Measurements from ENCODE around the gene POLR2M. TPM values are rescaled to one million over a fixed set of nuclear protein-coding genes. Genes with fewer than 3 reads are reported as not detected.

Gene POLR2M
- total and polyA plus RNA-seq, 3 experiments from 2014 or later, result 51.2 to 72.3 (median 57.9) TPM

DNA sequence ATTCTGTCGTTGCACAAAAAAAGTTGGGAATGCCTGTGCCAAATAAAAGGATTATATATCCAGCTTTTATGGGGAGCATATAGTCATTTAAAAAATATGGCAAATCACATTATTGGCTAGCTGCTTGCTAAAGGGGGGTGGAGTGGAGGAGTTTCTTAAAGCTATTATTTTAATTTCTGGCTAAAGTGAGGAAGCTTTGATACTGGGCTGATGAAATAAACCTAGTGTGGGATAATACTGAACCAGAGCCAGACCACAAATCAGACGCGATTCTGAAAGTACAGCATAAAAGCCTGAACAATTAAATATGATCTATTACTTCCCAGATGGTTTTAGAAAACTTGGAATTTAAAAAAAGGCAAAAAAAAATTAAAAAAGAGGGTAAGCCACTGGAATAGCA is 14.4 kb downstream of the POLR2M start:
- Mint-ChIP-seq H3K9me3 (peaks cover 0 to 3% (median 2%) of the 10 kb centered on the region in 5 donors), H3K4me3 (no peak overlapping the region), H3K27me3 (no peaks in the 10 kb centered on the region), H3K36me3 (peaks cover 12 to 44% (median 26%) of the 10 kb centered on the region in 3 donors), H3K4me1 (peaks cover under 1 to 15% (median 4%) of the 10 kb centered on the region in 3 donors), H3K27ac (no peak overlapping the region)
- H3K27me3 ChIP-seq (ENCODE audit: insufficient read depth, low read length, poor library complexity, severe bottlenecking), result no peaks in the 10 kb centered on the region
- H3K36me3 ChIP-seq (ENCODE audit: insufficient read depth, low read length), result no peaks in the 10 kb centered on the region
- H3K27ac ChIP-seq (ENCODE audit: low read depth, low read length), result no peak overlapping the region
- ChIA-PET POLR2A (no interaction called here), CTCF (interaction anchor here (0.8 kb wide), 1 partner anchor 12 kb away, joined by 6 read pairs; no protein-coding TSS in a partner anchor)
- H3K4me1 ChIP-seq (ENCODE audit: insufficient read depth, low read length), result no peaks in the 10 kb centered on the region
- no peaks in the 10 kb centered on the region for H3K9me3 ChIP-seq (ENCODE audit: low read length)
- H3K4me3 ChIP-seq (ENCODE audit: low read length), result no peak overlapping the region
- no peak for DNase-seq

DNA sequence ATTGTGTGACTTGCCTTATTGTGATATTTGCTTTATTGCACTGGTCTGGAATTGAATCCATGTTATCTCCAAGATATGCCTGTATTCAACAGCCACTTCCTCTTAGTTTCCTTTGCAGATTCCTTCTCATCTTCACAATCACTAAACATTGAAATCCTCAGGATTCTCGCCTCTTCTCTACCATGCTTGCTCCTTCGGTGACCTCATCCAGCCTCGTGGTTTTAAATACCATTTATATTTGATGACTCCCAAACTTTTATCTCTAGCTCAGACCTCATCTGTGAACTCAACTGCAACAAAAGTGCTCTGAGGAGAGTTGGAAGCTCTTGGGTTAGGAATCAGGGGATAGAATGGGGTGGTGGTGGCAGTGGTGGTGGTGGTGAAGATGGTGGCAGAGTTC is 19.9 kb downstream of the POLR2M start:
- ChIA-PET CTCF (no interaction called here), POLR2A (no interaction called here)
- no peaks in the 10 kb centered on the region for H3K27me3 ChIP-seq (ENCODE audit: insufficient read depth, low read length, poor library complexity, severe bottlenecking)
- no peaks in the 10 kb centered on the region for H3K4me1 ChIP-seq (ENCODE audit: insufficient read depth, low read length)
- no peaks in the 10 kb centered on the region for H3K9me3 ChIP-seq (ENCODE audit: low read length)
- H3K4me3 ChIP-seq (ENCODE audit: low read length), result no peak overlapping the region
- no peak overlapping the region for H3K27ac Mint-ChIP-seq
- H3K36me3 ChIP-seq (ENCODE audit: insufficient read depth, low read length), result no peaks in the 10 kb centered on the region
- H3K9me3 Mint-ChIP-seq, result peaks cover 0 to 2% (median 0%) of the 10 kb centered on the region in 5 donors
- H3K4me3 Mint-ChIP-seq, result no peak overlapping the region
- DNase-seq, result no peak
- peaks cover 10 to 20% (median 12%) of the 10 kb centered on the region in 3 donors for H3K36me3 Mint-ChIP-seq
- H3K27me3 Mint-ChIP-seq, result no peaks in the 10 kb centered on the region
- peaks cover 0 to 1% (median 0%) of the 10 kb centered on the region in 3 donors for H3K4me1 Mint-ChIP-seq
- H3K27ac ChIP-seq (ENCODE audit: low read depth, low read length), result no peak overlapping the region

DNA sequence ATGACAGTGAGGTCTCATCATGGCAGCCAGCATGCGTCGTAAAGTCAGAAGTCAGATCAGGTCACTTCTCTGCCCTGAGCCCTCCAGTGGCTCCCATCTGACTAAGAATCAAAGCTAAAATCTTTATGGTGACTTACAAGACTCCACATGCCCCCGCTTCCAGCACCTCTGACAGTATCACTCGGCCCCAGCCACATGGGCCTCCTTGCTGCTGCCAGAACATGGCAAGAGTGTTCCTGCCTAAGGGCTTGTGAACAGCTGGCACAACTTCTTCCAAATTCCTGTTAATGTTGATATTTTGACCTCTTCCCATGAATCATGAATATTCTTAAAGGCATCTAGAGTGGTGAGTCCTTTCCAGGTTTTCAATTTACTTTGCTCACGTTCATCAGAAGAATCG is 20.5 kb downstream of the POLR2M start:
- CTCF ChIA-PET, result no interaction called here

DNA sequence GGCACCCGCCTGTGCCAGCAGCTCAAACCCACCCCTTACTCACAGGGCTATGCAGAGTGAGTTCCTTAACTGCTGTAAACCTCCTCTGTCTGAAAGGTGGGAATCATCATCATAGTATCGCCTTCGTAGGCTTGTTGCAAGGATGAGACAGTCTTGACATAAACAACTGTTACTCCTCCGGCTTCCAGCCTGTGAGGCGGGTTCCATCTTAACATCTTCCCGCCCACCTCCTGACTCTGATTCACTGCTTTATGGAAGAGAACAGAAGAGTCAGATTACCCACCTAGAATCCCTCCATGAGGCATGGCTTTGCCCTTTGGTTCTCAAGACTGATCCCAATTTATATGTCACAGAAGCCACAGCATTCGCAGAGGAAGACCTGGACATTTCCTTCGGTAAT is 21.9 kb downstream of the POLR2M start:
- POLR2A ChIA-PET, result no interaction called here
- no peaks in the 10 kb centered on the region for H3K27me3 Mint-ChIP-seq

More for the DNA sequence above, 20.5 kb downstream of the POLR2M start:
- H3K27ac Mint-ChIP-seq, result no peak overlapping the region
- H3K27me3 Mint-ChIP-seq, result no peaks in the 10 kb centered on the region
- POLR2A ChIA-PET, result no interaction called here
- peaks cover 10 to 20% (median 11%) of the 10 kb centered on the region in 3 donors for H3K36me3 Mint-ChIP-seq
- H3K36me3 ChIP-seq (ENCODE audit: insufficient read depth, low read length), result no peaks in the 10 kb centered on the region
- peaks cover 0 to 2% (median 0%) of the 10 kb centered on the region in 5 donors for H3K9me3 Mint-ChIP-seq
- no peaks in the 10 kb centered on the region for H3K4me1 ChIP-seq (ENCODE audit: insufficient read depth, low read length)
- DNase-seq, result no peak
- no peak overlapping the region for H3K4me3 Mint-ChIP-seq
- H3K4me1 Mint-ChIP-seq, result peaks cover 0 to 1% (median 0%) of the 10 kb centered on the region in 3 donors
- no peaks in the 10 kb centered on the region for H3K27me3 ChIP-seq (ENCODE audit: insufficient read depth, low read length, poor library complexity, severe bottlenecking)
- no peaks in the 10 kb centered on the region for H3K9me3 ChIP-seq (ENCODE audit: low read length)
- H3K27ac ChIP-seq (ENCODE audit: low read depth, low read length), result no peak overlapping the region
- no peak overlapping the region for H3K4me3 ChIP-seq (ENCODE audit: low read length)

DNA sequence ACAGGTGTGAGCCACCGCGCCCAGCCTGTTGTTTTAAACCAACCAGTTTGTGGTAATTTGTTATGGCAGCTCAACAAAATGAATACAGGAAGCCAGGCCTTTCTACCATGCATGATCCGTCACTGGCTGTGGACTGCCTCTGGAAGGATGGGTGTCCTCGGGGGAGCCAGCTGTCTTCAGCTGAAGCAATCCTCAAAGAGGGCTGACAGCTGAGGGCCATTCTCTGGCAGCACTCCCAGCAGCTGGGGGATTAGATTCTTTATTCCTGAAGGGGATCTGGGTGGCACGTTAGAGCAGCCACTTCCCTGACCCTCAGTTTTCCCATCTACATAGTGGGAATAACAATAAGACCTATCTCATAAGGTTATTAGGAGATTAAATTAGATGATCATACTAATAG is 24.4 kb downstream of the POLR2M start:
- peaks cover 3 to 6% (median 4%) of the 10 kb centered on the region in 3 donors for H3K36me3 Mint-ChIP-seq
- H3K27ac Mint-ChIP-seq, result no peak overlapping the region
- Histone ChIP-seq H3K27ac (ENCODE audit: low read depth, low read length) (no peak overlapping the region), H3K36me3 (ENCODE audit: insufficient read depth, low read length) (no peaks in the 10 kb centered on the region), H3K27me3 (ENCODE audit: insufficient read depth, low read length, poor library complexity, severe bottlenecking) (no peaks in the 10 kb centered on the region), H3K4me1 (ENCODE audit: insufficient read depth, low read length) (no peaks in the 10 kb centered on the region), H3K4me3 (ENCODE audit: low read length) (no peak overlapping the region), H3K9me3 (ENCODE audit: low read length) (no peaks in the 10 kb centered on the region)
- CTCF ChIA-PET, result interaction anchor here (1.5 to 1.8 kb wide), 3 partner anchors 11 to 130 kb away, joined by 4 to 6 read pairs (median 5); partner anchors contain the start of gene POLR2M
- H3K9me3 Mint-ChIP-seq, result no peaks in the 10 kb centered on the region
- DNase-seq, result no peak
- peaks cover 5% of the 10 kb centered on the region in 3 donors for H3K4me1 Mint-ChIP-seq
- H3K27me3 Mint-ChIP-seq, result no peaks in the 10 kb centered on the region
- POLR2A ChIA-PET, result interaction anchor here (0.7 kb wide), 1 partner anchor 23 kb away, joined by 3 read pairs; no protein-coding TSS in a partner anchor
- no peak overlapping the region for H3K4me3 Mint-ChIP-seq

More for the DNA sequence above, 21.9 kb downstream of the POLR2M start:
- Mint-ChIP-seq H3K36me3 (peaks cover 9 to 16% (median 10%) of the 10 kb centered on the region in 3 donors), H3K9me3 (peaks cover 0 to 2% (median 0%) of the 10 kb centered on the region in 5 donors), H3K4me3 (no peak overlapping the region), H3K27ac (no peak overlapping the region), H3K4me1 (peaks cover 5% of the 10 kb centered on the region in 3 donors)
- no peak overlapping the region for H3K27ac ChIP-seq (ENCODE audit: low read depth, low read length)
- no peak for DNase-seq
- no peaks in the 10 kb centered on the region for H3K4me1 ChIP-seq (ENCODE audit: insufficient read depth, low read length)
- H3K27me3 ChIP-seq (ENCODE audit: insufficient read depth, low read length, poor library complexity, severe bottlenecking), result no peaks in the 10 kb centered on the region
- no peak overlapping the region for H3K4me3 ChIP-seq (ENCODE audit: low read length)
- H3K9me3 ChIP-seq (ENCODE audit: low read length), result no peaks in the 10 kb centered on the region
- CTCF ChIA-PET, result interaction anchor here (0.7 kb wide), 1 partner anchor 49 kb away, joined by 3 read pairs; no protein-coding TSS in a partner anchor
- no peaks in the 10 kb centered on the region for H3K36me3 ChIP-seq (ENCODE audit: insufficient read depth, low read length)

DNA sequence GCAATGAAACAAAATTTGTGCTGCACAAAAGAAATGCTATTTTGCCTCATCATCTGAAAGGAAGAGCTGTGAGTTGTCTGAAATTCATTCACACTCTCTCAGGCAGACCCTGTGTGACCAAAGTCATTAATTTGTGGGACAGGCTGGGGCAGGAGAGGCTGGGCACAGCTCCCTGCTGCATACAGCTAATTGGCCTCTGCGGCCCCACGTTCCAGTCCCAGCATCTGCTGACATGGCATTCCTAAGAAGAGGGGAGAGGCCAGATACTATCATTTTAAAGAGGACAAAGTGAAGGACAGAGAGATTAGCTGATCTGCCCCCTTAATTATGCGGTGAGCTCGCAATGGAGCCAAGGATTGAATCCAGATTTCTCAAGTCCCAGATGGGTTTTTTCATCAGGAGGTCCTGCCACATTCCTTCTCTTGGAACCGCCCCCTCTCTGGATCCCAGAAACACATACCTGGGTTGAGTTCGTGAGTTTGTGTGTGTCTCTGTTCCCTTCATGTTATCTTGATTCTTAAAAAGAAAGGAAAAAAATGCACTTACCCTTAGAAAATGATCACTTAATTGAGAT is 25.1 kb downstream of the POLR2M start:
- no peaks in the 10 kb centered on the region for H3K27me3 ChIP-seq (ENCODE audit: insufficient read depth, low read length, poor library complexity, severe bottlenecking)

DNA sequence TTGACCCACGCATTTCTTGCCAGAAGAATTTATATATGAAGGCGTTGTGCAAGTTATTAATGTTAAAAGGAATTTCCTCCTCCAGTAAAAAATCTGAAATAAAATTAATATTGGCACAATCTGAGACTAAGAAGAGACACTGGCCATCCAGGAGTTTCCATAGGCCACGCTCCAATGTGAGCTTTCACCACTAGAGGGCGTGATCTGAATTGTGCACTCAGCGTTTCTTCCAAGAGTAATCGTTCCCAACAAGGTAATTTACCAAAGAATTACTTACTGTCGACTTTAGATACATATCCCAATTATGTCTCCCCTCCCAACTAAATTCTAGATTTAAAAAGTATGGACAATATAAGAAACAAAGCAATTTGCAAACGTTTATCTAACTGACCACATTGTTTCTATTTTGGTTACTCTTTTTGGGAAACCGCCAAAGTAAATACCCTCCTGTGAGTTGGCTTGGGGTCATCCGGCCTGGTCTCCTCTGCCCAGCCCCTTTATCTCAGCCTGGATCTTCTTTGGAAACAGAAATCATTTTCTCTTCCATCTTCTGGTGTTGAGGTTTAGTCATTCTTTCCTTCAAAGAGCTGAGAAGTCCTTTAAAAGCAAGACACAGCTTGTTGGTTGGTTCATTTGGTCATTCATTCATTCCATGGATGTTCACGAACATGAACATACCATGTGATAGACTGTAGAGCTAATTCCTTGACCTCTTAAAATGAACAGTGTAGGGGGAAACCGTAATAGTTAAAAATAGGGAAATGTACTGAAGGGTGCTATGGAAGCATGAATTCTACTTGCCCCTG is 26.2 kb downstream of the POLR2M start:
- DNase-seq, result peak; percentile 5 to 51 (median 18)
- ChIA-PET POLR2A (no interaction called here), CTCF (interaction anchor here (0.7 to 1.9 kb wide), 10 partner anchors 8 to 26 kb away, joined by 3 to 7 read pairs (median 4); partner anchors contain the start of gene POLR2M)
- Histone ChIP-seq H3K27me3 (ENCODE audit: insufficient read depth, low read length, poor library complexity, severe bottlenecking) (no peaks in the 10 kb centered on the region), H3K4me1 (ENCODE audit: insufficient read depth, low read length) (peaks cover 5% of the 10 kb centered on the region), H3K4me3 (ENCODE audit: low read length) (no peak overlapping the region), H3K27ac (ENCODE audit: low read depth, low read length) (no peak overlapping the region), H3K9me3 (ENCODE audit: low read length) (no peaks in the 10 kb centered on the region), H3K36me3 (ENCODE audit: insufficient read depth, low read length) (no peaks in the 10 kb centered on the region)
- peaks cover 5% of the 10 kb centered on the region in 3 donors for H3K4me1 Mint-ChIP-seq
- no peaks in the 10 kb centered on the region for H3K27me3 Mint-ChIP-seq
- H3K36me3 Mint-ChIP-seq, result peaks cover 0 to 6% (median 0%) of the 10 kb centered on the region in 3 donors
- H3K4me3 Mint-ChIP-seq, result peak overlapping the region in 1 of 7 donors; percentile 41
- H3K9me3 Mint-ChIP-seq, result no peaks in the 10 kb centered on the region
- H3K27ac Mint-ChIP-seq, result peak overlapping the region in 1 of 8 donors; percentile 30

More for the DNA sequence above, 25.1 kb downstream of the POLR2M start:
- DNase-seq, result no peak
- peaks cover 0 to 3% (median under 1%) of the 10 kb centered on the region in 3 donors for H3K36me3 Mint-ChIP-seq
- no peaks in the 10 kb centered on the region for H3K9me3 Mint-ChIP-seq
- H3K4me1 Mint-ChIP-seq, result peaks cover 5% of the 10 kb centered on the region in 3 donors
- H3K27ac Mint-ChIP-seq, result no peak overlapping the region
- H3K4me1 ChIP-seq (ENCODE audit: insufficient read depth, low read length), result no peaks in the 10 kb centered on the region
- H3K4me3 Mint-ChIP-seq, result no peak overlapping the region
- CTCF ChIA-PET, result interaction anchor here (1.3 to 1.9 kb wide), 5 partner anchors 10 to 130 kb away, joined by 3 to 7 read pairs (median 5); partner anchors contain the start of gene POLR2M
- POLR2A ChIA-PET, result no interaction called here
- H3K36me3 ChIP-seq (ENCODE audit: insufficient read depth, low read length), result no peaks in the 10 kb centered on the region
- no peaks in the 10 kb centered on the region for H3K9me3 ChIP-seq (ENCODE audit: low read length)
- H3K4me3 ChIP-seq (ENCODE audit: low read length), result no peak overlapping the region
- no peak overlapping the region for H3K27ac ChIP-seq (ENCODE audit: low read depth, low read length)
- H3K27me3 Mint-ChIP-seq, result no peaks in the 10 kb centered on the region

DNA sequence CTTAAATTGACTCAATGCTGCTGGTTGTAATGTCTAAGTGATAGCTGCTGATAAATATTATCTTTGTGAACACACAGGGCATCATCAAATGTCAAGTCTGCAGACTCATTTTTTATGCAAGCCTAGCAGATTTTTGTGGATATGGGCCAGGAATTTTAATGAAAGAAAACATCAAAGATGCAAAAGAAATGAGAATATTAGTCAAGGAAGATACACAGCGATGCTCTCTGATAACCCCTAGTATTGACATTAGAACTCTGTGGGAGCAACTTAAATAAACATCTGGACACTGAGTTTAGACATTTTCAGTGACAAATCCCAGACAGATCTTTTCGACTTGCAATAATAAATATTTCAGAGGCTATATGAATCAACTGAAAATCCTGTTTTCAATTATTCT is 28.3 kb downstream of the POLR2M start:
- H3K27me3 Mint-ChIP-seq, result no peaks in the 10 kb centered on the region
- peaks cover 0 to 6% (median 1%) of the 10 kb centered on the region in 3 donors for H3K36me3 Mint-ChIP-seq
- no peak overlapping the region for H3K4me3 Mint-ChIP-seq
- ChIA-PET POLR2A (no interaction called here), CTCF (no interaction called here)
- H3K4me1 Mint-ChIP-seq, result peaks cover 5% of the 10 kb centered on the region in 3 donors
- no peak overlapping the region for H3K27ac Mint-ChIP-seq
- no peak for DNase-seq
- no peaks in the 10 kb centered on the region for H3K27me3 ChIP-seq (ENCODE audit: insufficient read depth, low read length, poor library complexity, severe bottlenecking)
- H3K4me3 ChIP-seq (ENCODE audit: low read length), result no peak overlapping the region
- no peaks in the 10 kb centered on the region for H3K9me3 ChIP-seq (ENCODE audit: low read length)
- no peaks in the 10 kb centered on the region for H3K36me3 ChIP-seq (ENCODE audit: insufficient read depth, low read length)
- H3K9me3 Mint-ChIP-seq, result no peaks in the 10 kb centered on the region
- no peak overlapping the region for H3K27ac ChIP-seq (ENCODE audit: low read depth, low read length)
- H3K4me1 ChIP-seq (ENCODE audit: insufficient read depth, low read length), result peaks cover 7% of the 10 kb centered on the region

All from CD8-positive, alpha-beta memory T cell (primary cell).